ENCODE measurements around the gene ASXL1. TPM values are rescaled to one million over a fixed set of nuclear protein-coding genes. Genes with fewer than 3 reads are reported as not detected.

Gene ASXL1
- total and polyA plus RNA-seq, 10 donors: 14.1 to 149 (median 96.8) TPM

DNA sequence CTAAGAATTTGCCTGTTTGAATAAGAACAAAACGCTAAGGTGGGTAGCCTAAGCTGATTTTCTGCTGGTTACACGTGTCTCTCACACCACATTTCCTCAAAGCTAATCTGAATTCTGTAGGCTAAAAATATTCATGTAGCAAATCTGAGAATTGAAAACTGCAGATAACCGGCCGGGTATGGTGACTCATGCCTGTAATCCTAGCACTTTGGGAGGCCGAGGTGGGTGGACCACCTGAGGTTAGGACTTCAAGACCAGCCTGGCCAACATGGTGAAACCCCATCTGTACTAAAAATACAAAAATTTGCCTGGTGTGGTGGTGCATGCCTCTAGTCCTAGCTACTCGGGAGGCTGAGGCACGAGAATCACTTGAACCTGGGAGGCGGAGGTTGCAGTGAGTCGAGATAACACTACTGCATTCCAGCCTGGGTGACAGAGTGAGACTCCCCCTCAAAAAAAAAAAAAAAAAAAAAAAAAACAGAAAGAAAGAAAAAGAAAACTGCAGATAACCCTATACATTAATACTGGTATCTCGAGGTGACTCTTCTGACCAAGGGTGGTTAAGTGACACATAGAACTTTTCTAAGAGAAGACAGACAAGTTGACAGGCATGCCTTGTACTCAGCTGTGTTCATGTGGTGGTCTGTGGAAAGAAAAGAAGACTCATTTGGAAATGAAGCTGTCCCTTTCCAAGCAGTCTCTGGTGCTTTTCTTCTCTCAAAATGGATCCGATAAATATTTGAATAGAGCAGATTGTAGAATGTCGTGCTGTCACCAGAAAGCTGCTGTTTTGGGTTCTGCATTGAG is 24.7 kb upstream of the ASXL1 start:
- H3K9me3 ChIP-seq: no peaks in the 10 kb centered on the region
- H3K27ac ChIP-seq: peak overlapping the region in 6 of 8 donors; percentile 35 to 76 (median 60)
- TF ChIP-seq POLR2AphosphoS5 (IDR thresholded peaks at IDR 0.05) (no peak), POLR2A (IDR thresholded peaks at IDR 0.05) (no peak)
- DNase-seq: no peak
- intact Hi-C loops (cut with DNase I; ENCODE audit: low total_unique reads): no loop called here
- H3K36me3 ChIP-seq: peaks cover 0 to 53% (median 26%) of the 10 kb centered on the region in 6 donors
- no peaks in the 10 kb centered on the region for H3K27me3 ChIP-seq (replicated peaks in 1 of 7)
- H3K4me1 ChIP-seq: peaks cover 0 to 42% (median 22%) of the 10 kb centered on the region in 6 donors
- H3K4me3 ChIP-seq: no peak overlapping the region
- 64 to 75% (median 72%) methylated on average over 12 of the region's 12 CpGs for WGBS, 5 donors

DNA sequence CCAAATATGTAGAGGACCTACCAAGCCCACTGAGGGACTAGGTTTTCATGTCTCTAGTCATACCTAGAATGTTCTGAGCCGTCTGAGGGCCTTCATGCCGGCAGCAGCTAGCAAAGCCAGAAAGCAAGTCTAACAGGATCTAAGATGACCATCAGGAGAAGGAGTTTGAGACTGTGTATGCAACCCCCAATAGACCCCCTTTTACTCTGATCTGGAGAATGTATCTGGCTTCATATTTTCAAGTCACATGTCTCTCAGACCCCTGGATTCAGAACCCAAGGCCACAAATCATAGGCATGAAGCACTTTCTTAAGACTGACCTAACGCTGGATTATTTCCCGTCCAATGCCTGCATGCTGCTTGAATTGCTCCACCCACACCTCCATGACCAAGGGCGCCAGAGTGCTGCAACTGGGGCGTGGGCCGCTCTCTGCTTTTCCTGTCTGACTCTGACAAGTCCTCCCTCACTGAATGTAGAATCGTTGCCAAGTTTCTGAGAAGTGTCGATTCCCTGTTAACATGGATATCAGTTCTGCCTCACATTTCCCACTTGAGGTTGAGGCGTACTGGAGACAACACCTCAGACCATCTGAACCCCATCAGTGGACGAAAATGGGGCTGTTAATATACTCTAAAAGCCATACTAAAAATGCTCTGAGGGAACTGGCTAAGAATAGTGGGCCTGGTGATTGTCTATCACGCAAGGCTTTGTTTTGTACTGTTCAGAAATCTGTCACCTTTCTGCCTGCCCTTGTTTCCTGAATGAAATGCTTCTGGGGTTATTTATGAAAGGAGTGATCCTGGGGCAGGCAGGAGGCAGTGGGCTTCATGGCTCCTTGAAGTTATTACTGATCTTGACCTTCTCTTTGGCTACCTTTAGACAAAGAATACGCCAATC is 23.9 kb upstream of the ASXL1 start:
- intact Hi-C loops (cut with DNase I; ENCODE audit: low total_unique reads): no loop called here
- peaks cover 0 to 46% (median 26%) of the 10 kb centered on the region in 6 donors for H3K36me3 ChIP-seq
- peak; percentile 87 for DNase-seq

GRCh38 chr20:32336918-32337347 is 21.2 kb upstream of the ASXL1 start:
- Histone ChIP-seq H3K4me3 (no peak overlapping the region), H3K4me1 (peaks cover 0 to 42% (median 22%) of the 10 kb centered on the region in 6 donors), H3K27me3 (replicated peaks in 1 of 7) (no peaks in the 10 kb centered on the region), H3K36me3 (peaks cover 0 to 19% (median 8%) of the 10 kb centered on the region in 6 donors), H3K27ac (no peak overlapping the region), H3K9me3 (no peaks in the 10 kb centered on the region)
- no peak for DNase-seq
- 21 to 32% (median 23%) methylated on average over 5 of the region's 5 CpGs for WGBS, 5 donors
- intact Hi-C loops (cut with DNase I; ENCODE audit: low total_unique reads): no loop called here
- TF ChIP-seq POLR2AphosphoS5 (IDR thresholded peaks at IDR 0.05) (no peak), CTCF (IDR thresholded peaks at IDR 0.05 in 8 of 11, conservative IDR thresholded peaks at IDR 0.05 in 3 of 11) (peak in 9 of 11 experiments; percentile 19 to 67 (median 54))

More for the DNA sequence above, 23.9 kb upstream of the ASXL1 start:
- peak overlapping the region; percentile 15 to 76 (median 56) for H3K27ac ChIP-seq
- H3K4me3 ChIP-seq: no peak overlapping the region
- H3K9me3 ChIP-seq: no peaks in the 10 kb centered on the region
- peaks cover 0 to 42% (median 22%) of the 10 kb centered on the region in 6 donors for H3K4me1 ChIP-seq
- TF ChIP-seq CTCF (IDR thresholded peaks at IDR 0.05 in 8 of 11, conservative IDR thresholded peaks at IDR 0.05 in 3 of 11): no peak
- peak in 2 of 3 donors; percentile 57 to 62 for TF ChIP-seq POLR2AphosphoS5 (IDR thresholded peaks at IDR 0.05)
- no peak for TF ChIP-seq POLR2A (IDR thresholded peaks at IDR 0.05)
- WGBS, 5 donors: 31 to 48% (median 32%) methylated on average over 13 of the region's 13 CpGs
- H3K27me3 ChIP-seq (replicated peaks in 1 of 7): no peaks in the 10 kb centered on the region

GRCh38 chr20:32337937-32338661 is 20.0 kb upstream of the ASXL1 start:
- intact Hi-C loops (cut with DNase I; ENCODE audit: low total_unique reads): no loop called here
- Histone ChIP-seq H3K4me1 (peaks cover 0 to 30% (median 20%) of the 10 kb centered on the region in 6 donors), H3K27ac (no peak overlapping the region)

More at GRCh38 chr20:32337937-32338661, 20.0 kb upstream of the ASXL1 start:
- Histone ChIP-seq H3K9me3 (no peaks in the 10 kb centered on the region), H3K4me3 (no peak overlapping the region), H3K36me3 (peaks cover 0 to 7% (median under 1%) of the 10 kb centered on the region in 6 donors), H3K27me3 (replicated peaks in 1 of 7) (no peaks in the 10 kb centered on the region)
- no peak for TF ChIP-seq POLR2AphosphoS5 (IDR thresholded peaks at IDR 0.05)
- no peak for TF ChIP-seq CTCF (IDR thresholded peaks at IDR 0.05 in 8 of 11, conservative IDR thresholded peaks at IDR 0.05 in 3 of 11)
- TF ChIP-seq POLR2A (IDR thresholded peaks at IDR 0.05): no peak
- 73 to 79% (median 78%) methylated on average over 10 to 11 of the region's 11 CpGs for WGBS, 5 donors
- DNase-seq: no peak
